Esophagus squamous epithelium (tissue), 5 donors: ENCODE results near the gene SLC44A4. TPM values are rescaled to one million over a fixed set of nuclear protein-coding genes. Genes with fewer than 3 reads are reported as not detected.

Experiments
- DNase-seq: peaks from one replicate; lab custom pipeline; 2025; lab: John Stamatoyannopoulos, UW
- H3K27ac ChIP-seq, 4 donors: fragments of 200-600 bp; sonication (generic); one replicate each; pipeline ENCODE4 v1.5.1; 2016 to 2019; ENCODE audit warnings: mild to moderate bottlenecking in 1 of 4
- H3K27me3 ChIP-seq, 4 donors: fragments of 200-600 bp; sonication (generic); 1 replicate in 3 of 4; 2 replicates in 1 of 4; pipeline versions ENCODE4 v1.5.1 to v1.6.0; 2017 to 2021; ENCODE audit warnings: antibody characterized with exemption in 1 of 4
- H3K36me3 ChIP-seq, 3 donors: fragments of 200-600 bp; sonication (generic); one replicate each; pipeline ENCODE4 v1.5.1; 2016 to 2019
- H3K4me1 ChIP-seq, 3 donors: fragments of 200-600 bp; sonication (generic); one replicate each; pipeline ENCODE4 v1.5.1; 2017 to 2019
- H3K4me3 ChIP-seq, 4 donors: fragments of 200-600 bp; sonication (generic); 1 replicate in 3 of 4; 2 replicates in 1 of 4; pipeline ENCODE4 v1.5.1; 2016 to 2019; ENCODE audit warnings: mild to moderate bottlenecking in 2 of 4, moderate library complexity in 1 of 4
- H3K9me3 ChIP-seq, 3 donors: fragments of 200-600 bp; sonication (generic); one replicate each; pipeline ENCODE4 v1.5.1; 2016 to 2019
- POLR2A ChIP-seq, 4 donors: fragments of 450-650 bp; IDR thresholded peaks; one replicate each; pipeline ENCODE4 v1.6.1; 2017; ENCODE audit warnings: antibody characterized with exemption in 4 of 4, mild to moderate bottlenecking in 4 of 4, moderate library complexity in 3 of 4
- WGBS, 2 donors: methylation state at CpG; one replicate each; pipeline ENCODE4 v1.1.5; 2018; 5-methylcytosine and 5-hydroxymethylcytosine counted together
- intact Hi-C: fragments of 100-400 bp; cut with DNase I; formaldehyde crosslinking; loops from one replicate; pipeline ENCODE4 v1.15.0; 2022
- total RNA-seq, 4 donors: library from RNA; depleted of rRNA; stranded (reverse); fragments of >200 nt; gene quantifications; one replicate each; pipeline ENCODE4 v1.1.0, GENCODE V29; 2016
- TF ChIP-seq, protein P1 (sequence below), 6 experiments: fragments of 450-650 bp in 4 of 6; fragments of 200-600 bp in 2 of 6; sonication (generic) in 2 of 6; IDR thresholded peaks; one replicate each; pipeline ENCODE4 v1.5.1; 2016 to 2019; ENCODE audit warnings: antibody characterized with exemption in 6 of 6, mild to moderate bottlenecking in 4 of 6, moderate library complexity in 4 of 6
- donor health status: DM: yes; HTN: yes; CAD: no.

SLC44A4 gene
- total RNA-seq, 4 donors from 2014 or later: 0.38 to 3.6 (median 1.3) TPM; not detected in 1

DNA sequence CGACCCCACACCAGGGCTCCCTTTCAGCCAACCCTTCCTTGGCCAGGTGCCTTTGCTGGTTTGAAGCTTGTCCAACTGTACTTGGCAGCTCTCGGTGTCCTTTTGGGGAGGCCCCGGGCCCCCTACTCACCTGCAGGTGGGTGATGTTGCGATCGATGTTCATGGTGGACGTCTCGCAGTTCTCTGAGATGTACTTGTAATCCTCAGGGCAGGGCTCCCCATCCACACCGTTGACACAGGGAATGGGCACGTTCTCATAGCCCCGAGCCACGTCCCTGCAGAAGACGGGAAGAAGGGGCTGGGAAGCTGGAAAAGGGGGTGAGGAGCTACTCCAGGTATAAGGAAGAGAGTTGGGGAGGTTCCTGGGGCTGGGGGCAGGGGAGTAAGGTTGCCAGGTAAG is 4.9 kb upstream of the SLC44A4 start:
- H3K27ac ChIP-seq: no peak overlapping the region
- H3K4me1 ChIP-seq: peaks cover 0 to 7% (median 0%) of the 10 kb centered on the region in 3 donors
- intact Hi-C loops: no loop called here
- no peaks in the 10 kb centered on the region for H3K27me3 ChIP-seq
- no peak for DNase-seq
- no peak overlapping the region for H3K4me3 ChIP-seq
- 83 to 93% methylated on average over 5 to 9 of the region's 12 CpGs for WGBS, 2 donors
- no peaks in the 10 kb centered on the region for H3K9me3 ChIP-seq
- TF ChIP-seq, protein P1, sequence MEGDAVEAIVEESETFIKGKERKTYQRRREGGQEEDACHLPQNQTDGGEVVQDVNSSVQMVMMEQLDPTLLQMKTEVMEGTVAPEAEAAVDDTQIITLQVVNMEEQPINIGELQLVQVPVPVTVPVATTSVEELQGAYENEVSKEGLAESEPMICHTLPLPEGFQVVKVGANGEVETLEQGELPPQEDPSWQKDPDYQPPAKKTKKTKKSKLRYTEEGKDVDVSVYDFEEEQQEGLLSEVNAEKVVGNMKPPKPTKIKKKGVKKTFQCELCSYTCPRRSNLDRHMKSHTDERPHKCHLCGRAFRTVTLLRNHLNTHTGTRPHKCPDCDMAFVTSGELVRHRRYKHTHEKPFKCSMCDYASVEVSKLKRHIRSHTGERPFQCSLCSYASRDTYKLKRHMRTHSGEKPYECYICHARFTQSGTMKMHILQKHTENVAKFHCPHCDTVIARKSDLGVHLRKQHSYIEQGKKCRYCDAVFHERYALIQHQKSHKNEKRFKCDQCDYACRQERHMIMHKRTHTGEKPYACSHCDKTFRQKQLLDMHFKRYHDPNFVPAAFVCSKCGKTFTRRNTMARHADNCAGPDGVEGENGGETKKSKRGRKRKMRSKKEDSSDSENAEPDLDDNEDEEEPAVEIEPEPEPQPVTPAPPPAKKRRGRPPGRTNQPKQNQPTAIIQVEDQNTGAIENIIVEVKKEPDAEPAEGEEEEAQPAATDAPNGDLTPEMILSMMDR (IDR thresholded peaks at IDR 0.05): no peak
- TF ChIP-seq POLR2A (IDR thresholded peaks at IDR 0.05): no peak
- peaks cover 47 to 94% (median 69%) of the 10 kb centered on the region in 3 donors for H3K36me3 ChIP-seq

GRCh38 chr6:31882344-31882743 is 3.5 kb upstream of the SLC44A4 start:
- no peak overlapping the region for H3K4me3 ChIP-seq
- 93 to 100% methylated on average over 1 to 4 of the region's 6 CpGs for WGBS, 2 donors
- no peak for DNase-seq
- H3K27ac ChIP-seq: no peak overlapping the region
- peaks cover 0 to 10% (median 0%) of the 10 kb centered on the region in 3 donors for H3K4me1 ChIP-seq
- H3K36me3 ChIP-seq: peaks cover 34 to 81% (median 56%) of the 10 kb centered on the region in 3 donors
- H3K27me3 ChIP-seq: no peaks in the 10 kb centered on the region
- intact Hi-C loops: no loop called here
- H3K9me3 ChIP-seq: no peaks in the 10 kb centered on the region
- TF ChIP-seq POLR2A (IDR thresholded peaks at IDR 0.05): no peak
- TF ChIP-seq, protein P1 (IDR thresholded peaks at IDR 0.05): no peak

- intact Hi-C loops: no loop called here
- peaks cover 24 to 70% (median 46%) of the 10 kb centered on the region in 3 donors for H3K36me3 ChIP-seq
- 80 to 85% methylated on average over 9 of the region's 9 CpGs for WGBS, 2 donors
Measured at GRCh38 chr6:31881136-31881859, 2.5 kb upstream of the SLC44A4 start.

DNA sequence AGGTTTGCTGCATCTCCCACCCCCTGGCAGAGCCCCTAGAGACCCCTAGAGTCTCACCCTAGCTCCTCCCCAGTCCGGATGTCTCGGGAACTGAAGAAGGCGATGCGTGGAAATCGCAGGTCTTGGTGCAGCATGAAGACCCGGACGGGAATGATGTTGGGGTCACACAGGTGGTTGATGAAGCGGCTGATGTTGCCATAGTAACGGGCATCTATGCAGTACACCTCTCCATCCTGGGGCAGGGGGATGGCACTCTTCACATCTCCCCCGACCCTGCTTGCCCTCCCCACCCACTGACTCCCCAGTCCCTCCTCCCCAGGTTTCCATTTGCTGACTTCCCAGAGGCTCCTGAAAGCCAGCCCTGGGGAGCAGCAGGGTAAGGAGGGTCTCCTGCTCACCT is 1.8 kb upstream of the SLC44A4 start:
- Histone ChIP-seq H3K27me3 (no peaks in the 10 kb centered on the region), H3K4me3 (no peak overlapping the region), H3K36me3 (peaks cover 24 to 64% (median 42%) of the 10 kb centered on the region in 3 donors), H3K9me3 (no peaks in the 10 kb centered on the region), H3K4me1 (peaks cover 0 to 10% (median 0%) of the 10 kb centered on the region in 3 donors), H3K27ac (no peak overlapping the region)
- intact Hi-C loops: no loop called here
- 83 to 85% methylated on average over 7 to 9 of the region's 10 CpGs for WGBS, 2 donors
- no peak for DNase-seq
- TF ChIP-seq POLR2A (IDR thresholded peaks at IDR 0.05): no peak
- TF ChIP-seq, protein P1 (IDR thresholded peaks at IDR 0.05): no peak

More at GRCh38 chr6:31881136-31881859, 2.5 kb upstream of the SLC44A4 start:
- H3K9me3 ChIP-seq: no peaks in the 10 kb centered on the region
- H3K27ac ChIP-seq: no peak overlapping the region
- no peaks in the 10 kb centered on the region for H3K27me3 ChIP-seq
- no peak overlapping the region for H3K4me3 ChIP-seq
- peaks cover 0 to 10% (median 0%) of the 10 kb centered on the region in 3 donors for H3K4me1 ChIP-seq
- TF ChIP-seq, protein P1 (IDR thresholded peaks at IDR 0.05): no peak
- no peak for TF ChIP-seq POLR2A (IDR thresholded peaks at IDR 0.05)
- DNase-seq: no peak

GRCh38 chr6:31879901-31880300 is 1.1 kb upstream of the SLC44A4 start:
- Histone ChIP-seq H3K4me3 (no peak overlapping the region), H3K36me3 (peaks cover 24 to 56% (median 41%) of the 10 kb centered on the region in 3 donors), H3K27ac (no peak overlapping the region), H3K4me1 (peaks cover 0 to 10% (median 0%) of the 10 kb centered on the region in 3 donors), H3K27me3 (no peaks in the 10 kb centered on the region), H3K9me3 (no peaks in the 10 kb centered on the region)
- 60 to 93% methylated on average over 3 to 5 of the region's 10 CpGs for WGBS, 2 donors
- intact Hi-C loops: no loop called here
- no peak for DNase-seq
- TF ChIP-seq POLR2A (IDR thresholded peaks at IDR 0.05): no peak
- TF ChIP-seq, protein P1 (IDR thresholded peaks at IDR 0.05): no peak
